OCI-LY3 (cell line): Measurements from ENCODE around the gene TFAP2D.

ENCODE experiments used
- EZH2phosphoT487 ChIP-seq: fragments of 200-600 bp; shearing (Covaris generic); IDR thresholded peaks from 2 replicates; pipeline ENCODE4 v1.6.1; 2018; ENCODE audit warnings: antibody characterized with exemption, mixed run types, low read depth
- TF ChIP-seq, protein P1 (sequence below): fragments of 200-600, 300-600 bp; sonication (generic); IDR thresholded peaks from 2 replicates; pipeline ENCODE4 v1.5.1; 2014; ENCODE audit warnings: antibody characterized with exemption, low read length, low read depth

DNA sequence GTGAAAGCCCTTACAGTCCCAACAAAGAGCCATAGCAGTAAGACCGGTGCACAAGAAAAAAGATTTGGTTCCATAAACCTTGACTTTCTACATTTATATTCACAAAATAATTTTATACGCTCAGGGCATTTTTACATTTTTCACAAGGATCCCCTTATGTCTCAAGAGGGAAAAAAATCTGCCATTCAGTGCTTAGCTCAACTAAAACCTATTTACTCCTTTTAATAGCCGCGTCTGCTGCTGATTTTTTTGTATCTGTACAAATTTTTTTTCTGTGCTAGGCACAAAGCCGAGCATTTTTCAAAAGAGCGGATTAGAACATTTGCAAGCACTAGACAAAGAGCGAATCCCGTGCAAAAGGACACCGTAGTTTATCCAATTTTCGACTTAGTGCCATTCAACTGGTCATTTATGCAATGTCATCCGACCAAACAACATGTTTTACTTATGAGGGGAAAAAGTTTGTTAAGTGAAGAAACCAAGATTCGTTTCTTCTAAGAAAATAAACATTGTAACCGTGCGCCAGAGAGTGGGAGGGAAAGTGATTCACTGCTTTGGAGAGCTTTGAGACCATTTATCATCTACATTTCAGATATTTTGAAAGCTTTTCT, 3.7 kb downstream of the TFAP2D start:
- TF ChIP-seq, protein P1, sequence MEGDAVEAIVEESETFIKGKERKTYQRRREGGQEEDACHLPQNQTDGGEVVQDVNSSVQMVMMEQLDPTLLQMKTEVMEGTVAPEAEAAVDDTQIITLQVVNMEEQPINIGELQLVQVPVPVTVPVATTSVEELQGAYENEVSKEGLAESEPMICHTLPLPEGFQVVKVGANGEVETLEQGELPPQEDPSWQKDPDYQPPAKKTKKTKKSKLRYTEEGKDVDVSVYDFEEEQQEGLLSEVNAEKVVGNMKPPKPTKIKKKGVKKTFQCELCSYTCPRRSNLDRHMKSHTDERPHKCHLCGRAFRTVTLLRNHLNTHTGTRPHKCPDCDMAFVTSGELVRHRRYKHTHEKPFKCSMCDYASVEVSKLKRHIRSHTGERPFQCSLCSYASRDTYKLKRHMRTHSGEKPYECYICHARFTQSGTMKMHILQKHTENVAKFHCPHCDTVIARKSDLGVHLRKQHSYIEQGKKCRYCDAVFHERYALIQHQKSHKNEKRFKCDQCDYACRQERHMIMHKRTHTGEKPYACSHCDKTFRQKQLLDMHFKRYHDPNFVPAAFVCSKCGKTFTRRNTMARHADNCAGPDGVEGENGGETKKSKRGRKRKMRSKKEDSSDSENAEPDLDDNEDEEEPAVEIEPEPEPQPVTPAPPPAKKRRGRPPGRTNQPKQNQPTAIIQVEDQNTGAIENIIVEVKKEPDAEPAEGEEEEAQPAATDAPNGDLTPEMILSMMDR = no peak
- no peak for TF ChIP-seq EZH2phosphoT487
